Endodermal cell (in vitro differentiated cells): ENCODE results near the gene ANXA3. TPM values are rescaled to one million over a fixed set of nuclear protein-coding genes. Genes with fewer than 3 reads are reported as not detected.

Source experiments
- DNase-seq: peaks from one replicate; pipeline ENCODE4 v3.0.0-alpha.2; 2017
- H3K27ac ChIP-seq: 2 replicates; pipeline ENCODE4 v1.5.1; 2013; ENCODE audit warnings: mild to moderate bottlenecking, low read depth, low read length, moderate library complexity
- H3K27me3 ChIP-seq: 2 replicates; pipeline ENCODE4 v1.6.1; 2013; ENCODE audit warnings: mild to moderate bottlenecking, low read length, moderate library complexity; ENCODE audit not compliant: insufficient read depth, control insufficient read depth, poor library complexity, severe bottlenecking
- H3K36me3 ChIP-seq: 2 replicates; pipeline ENCODE4 v1.7.0; 2013; ENCODE audit warnings: mild to moderate bottlenecking, low read length, moderate library complexity; ENCODE audit not compliant: control insufficient read depth, insufficient read depth
- H3K4me1 ChIP-seq: one replicate; pipeline ENCODE4 v1.7.0; 2013; ENCODE audit warnings: low read length; ENCODE audit not compliant: control insufficient read depth, insufficient read depth
- H3K4me3 ChIP-seq: 2 replicates; pipeline ENCODE4 v1.5.1; 2013; ENCODE audit warnings: mild to moderate bottlenecking, low read length, moderate library complexity
- H3K9ac ChIP-seq: 2 replicates; pipeline ENCODE4 v1.6.1; 2013; ENCODE audit warnings: mild to moderate bottlenecking, low read length, moderate library complexity; ENCODE audit not compliant: poor library complexity, severe bottlenecking; ENCODE audit errors: extremely low read depth
- H3K9me3 ChIP-seq: 2 replicates; pipeline ENCODE4 v1.6.1; 2013; ENCODE audit warnings: mild to moderate bottlenecking, low read length, moderate library complexity; ENCODE audit not compliant: control insufficient read depth
- H3K27ac Mint-ChIP-seq: 2 replicates; pipeline ENCODE4 v1.8.0; 2020; ENCODE audit warnings: mixed read lengths
- H3K27me3 Mint-ChIP-seq: 2 replicates; pipeline ENCODE4 v1.8.0; 2021; ENCODE audit warnings: mild to moderate bottlenecking, mixed read lengths; ENCODE audit not compliant: insufficient read depth
- H3K36me3 Mint-ChIP-seq: 2 replicates; pipeline ENCODE4 v1.8.0; 2020; ENCODE audit warnings: low read depth, mixed read lengths
- H3K4me1 Mint-ChIP-seq: 2 replicates; pipeline ENCODE4 v1.8.0; 2020; ENCODE audit warnings: mixed read lengths
- H3K4me3 Mint-ChIP-seq: 2 replicates; pipeline ENCODE4 v1.8.0; 2020; ENCODE audit warnings: mild to moderate bottlenecking, moderate library complexity, mixed read lengths
- H3K9me3 Mint-ChIP-seq: 2 replicates; pipeline ENCODE4 v1.8.0; 2020; ENCODE audit warnings: mild to moderate bottlenecking, mixed read lengths
- WGBS, 2 experiments: methylation state at CpG; one replicate each; pipeline versions ENCODE4 v1.1.5 to v1.1.7; 2013; ENCODE audit warnings: missing lambda C conversion rate in 2 of 2, mixed read lengths in 1 of 2; ENCODE audit not compliant: insufficient coverage in 1 of 2, insufficient read length in 1 of 2; 5-methylcytosine and 5-hydroxymethylcytosine counted together
- total RNA-seq, 2 donors: library from RNA; stranded (reverse); fragmentation: NEBNext Ultra II Directional in 1 of 2; extraction: Animal tissue kit (Norgen Biotek cat#: 25700) in 1 of 2; gene quantifications; 2 replicates in 1 of 2; 3 replicates in 1 of 2; pipeline ENCODE4 v1.2.1, GENCODE V29; 2021
- TF ChIP-seq, protein P1 (sequence below): fragments of 200-600 bp; sonication (generic); conservative IDR thresholded peaks from 2 replicates; pipeline ENCODE4 v1.5.0; 2021; ENCODE audit warnings: antibody characterized with exemption, mild to moderate bottlenecking

ANXA3 gene
- total RNA-seq, 2 donors from 2014 or later, result 25.5 to 43.9 TPM

DNA sequence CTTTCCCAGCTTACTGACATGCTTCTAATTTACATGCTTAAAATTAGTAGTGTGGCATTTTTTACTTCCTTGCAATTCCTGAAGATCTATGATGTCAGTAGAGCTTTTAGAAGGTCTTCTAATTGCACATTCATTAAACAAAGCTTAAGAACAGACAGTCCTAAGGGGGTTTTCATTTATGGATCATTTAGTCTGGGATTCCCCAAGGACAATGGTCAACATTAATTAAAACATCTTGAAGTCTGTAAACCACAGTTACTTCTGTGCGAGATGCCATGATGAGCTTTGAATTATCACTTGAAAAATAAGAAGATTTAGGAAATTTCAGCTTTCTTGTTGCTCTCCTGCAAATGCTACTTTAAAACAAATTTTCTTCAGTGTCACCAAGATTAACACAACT is 20.2 kb downstream of the ANXA3 start:
- H3K27ac Mint-ChIP-seq, result no peak overlapping the region
- H3K4me3 Mint-ChIP-seq, result no peak overlapping the region
- no peak for DNase-seq
- peaks cover 48% of the 10 kb centered on the region for H3K36me3 Mint-ChIP-seq
- TF ChIP-seq, protein P1, sequence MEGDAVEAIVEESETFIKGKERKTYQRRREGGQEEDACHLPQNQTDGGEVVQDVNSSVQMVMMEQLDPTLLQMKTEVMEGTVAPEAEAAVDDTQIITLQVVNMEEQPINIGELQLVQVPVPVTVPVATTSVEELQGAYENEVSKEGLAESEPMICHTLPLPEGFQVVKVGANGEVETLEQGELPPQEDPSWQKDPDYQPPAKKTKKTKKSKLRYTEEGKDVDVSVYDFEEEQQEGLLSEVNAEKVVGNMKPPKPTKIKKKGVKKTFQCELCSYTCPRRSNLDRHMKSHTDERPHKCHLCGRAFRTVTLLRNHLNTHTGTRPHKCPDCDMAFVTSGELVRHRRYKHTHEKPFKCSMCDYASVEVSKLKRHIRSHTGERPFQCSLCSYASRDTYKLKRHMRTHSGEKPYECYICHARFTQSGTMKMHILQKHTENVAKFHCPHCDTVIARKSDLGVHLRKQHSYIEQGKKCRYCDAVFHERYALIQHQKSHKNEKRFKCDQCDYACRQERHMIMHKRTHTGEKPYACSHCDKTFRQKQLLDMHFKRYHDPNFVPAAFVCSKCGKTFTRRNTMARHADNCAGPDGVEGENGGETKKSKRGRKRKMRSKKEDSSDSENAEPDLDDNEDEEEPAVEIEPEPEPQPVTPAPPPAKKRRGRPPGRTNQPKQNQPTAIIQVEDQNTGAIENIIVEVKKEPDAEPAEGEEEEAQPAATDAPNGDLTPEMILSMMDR, result no peak
- no peaks in the 10 kb centered on the region for H3K27me3 Mint-ChIP-seq
- Histone ChIP-seq H3K27me3 (peaks cover 5% of the 10 kb centered on the region), H3K27ac (no peak overlapping the region), H3K4me1 (peaks cover 12% of the 10 kb centered on the region), H3K4me3 (no peak overlapping the region), H3K36me3 (peaks cover 68% of the 10 kb centered on the region), H3K9me3 (no peaks in the 10 kb centered on the region), H3K9ac (no peak overlapping the region)
- peaks cover 22% of the 10 kb centered on the region for H3K4me1 Mint-ChIP-seq
- 93 to 100% methylated on average over 1 of the region's 1 CpG for WGBS, 2 experiments
- H3K9me3 Mint-ChIP-seq, result peaks cover 4% of the 10 kb centered on the region

- Mint-ChIP-seq H3K36me3 (peaks cover 42% of the 10 kb centered on the region), H3K27ac (no peak overlapping the region), H3K4me3 (no peak overlapping the region), H3K9me3 (peaks cover 2% of the 10 kb centered on the region), H3K4me1 (no peaks in the 10 kb centered on the region), H3K27me3 (no peaks in the 10 kb centered on the region)
- Histone ChIP-seq H3K27ac (no peak overlapping the region), H3K9me3 (no peaks in the 10 kb centered on the region), H3K27me3 (no peaks in the 10 kb centered on the region), H3K36me3 (peaks cover 84% of the 10 kb centered on the region), H3K4me3 (no peak overlapping the region), H3K9ac (no peak overlapping the region), H3K4me1 (no peaks in the 10 kb centered on the region)
- WGBS, 2 experiments, result 93 to 97% methylated on average over 2 to 3 of the region's 3 CpGs
- DNase-seq, result no peak
- TF ChIP-seq, protein P1, result no peak
Measured at GRCh38 chr4:78578674-78579425, 27.3 kb downstream of the ANXA3 start.

- Mint-ChIP-seq H3K4me1 (no peaks in the 10 kb centered on the region), H3K4me3 (no peak overlapping the region), H3K27ac (no peak overlapping the region), H3K9me3 (no peaks in the 10 kb centered on the region), H3K36me3 (peaks cover 40% of the 10 kb centered on the region), H3K27me3 (no peaks in the 10 kb centered on the region)
- Histone ChIP-seq H3K27me3 (no peaks in the 10 kb centered on the region), H3K9me3 (no peaks in the 10 kb centered on the region), H3K9ac (no peak overlapping the region), H3K4me3 (no peak overlapping the region), H3K36me3 (peaks cover 85% of the 10 kb centered on the region), H3K4me1 (no peaks in the 10 kb centered on the region), H3K27ac (no peak overlapping the region)
- WGBS, 2 experiments, result 94 to 100% methylated on average over 1 to 3 of the region's 3 CpGs
- TF ChIP-seq, protein P1, result no peak
- no peak for DNase-seq
Measured at GRCh38 chr4:78581618-78582017, 30.0 kb downstream of the ANXA3 start.
